CD4-positive, alpha-beta T cell treated with Interleukin-17A for 4 hours (primary cell): ENCODE measurements around the gene DDX53.

Experiments
- DNase-seq: peaks from one replicate; pipeline ENCODE4 v3.0.0-alpha.2; 2020; ENCODE audit warnings: mixed read lengths

Gene DDX53

DNA sequence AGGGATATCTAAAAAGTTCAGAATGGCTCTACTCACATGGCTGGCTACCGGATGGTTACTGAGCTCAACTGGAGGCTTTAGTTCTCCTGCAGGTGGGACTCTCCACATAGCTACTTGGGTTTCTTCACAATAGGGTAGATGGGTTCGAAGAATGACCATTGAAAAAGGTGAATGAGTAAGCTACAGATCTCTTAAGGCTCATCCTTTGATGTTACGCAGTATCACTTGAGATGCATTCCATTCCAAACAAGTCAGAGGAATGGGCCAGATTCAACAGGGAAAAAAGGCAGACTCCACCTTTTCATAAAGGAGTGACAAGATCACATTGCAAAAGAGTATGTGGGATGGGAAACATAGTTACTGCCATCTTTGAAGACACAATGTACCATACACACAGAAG, 52.6 kb downstream of the DDX53 start:
- no peak for DNase-seq
